ENCODE measurements around the gene P2RY4. TPM values are rescaled to one million over a fixed set of nuclear protein-coding genes. Genes with fewer than 3 reads are reported as not detected.

P2RY4 gene
- total RNA-seq, 1 donor from 2014 or later, result 1.3 TPM

- intact Hi-C loops (cut with DNase I), result no loop called here
- H3K4me1 ChIP-seq, result no peaks in the 10 kb centered on the region
- no peaks in the 10 kb centered on the region for H3K9me3 ChIP-seq
- H3K27me3 ChIP-seq, result no peaks in the 10 kb centered on the region
- no peaks in the 10 kb centered on the region for H3K36me3 ChIP-seq
- no peak overlapping the region for H3K27ac ChIP-seq
- DNase-seq (ENCODE audit: low spot score in 2 of 2), result no peak
- TF ChIP-seq CTCF (IDR thresholded peaks at IDR 0.05), result no peak
- no peak overlapping the region for H3K4me3 ChIP-seq
These were observed 18.5 kb downstream of the P2RY4 start for GRCh38 chrX:70241501-70241900.

GRCh38 chrX:70240751-70241150 is 19.3 kb downstream of the P2RY4 start:
- intact Hi-C loops (cut with DNase I), result no loop called here
- Histone ChIP-seq H3K4me1 (no peaks in the 10 kb centered on the region), H3K27ac (no peak overlapping the region), H3K4me3 (no peak overlapping the region), H3K9me3 (no peaks in the 10 kb centered on the region), H3K27me3 (no peaks in the 10 kb centered on the region), H3K36me3 (no peaks in the 10 kb centered on the region)
- TF ChIP-seq CTCF (IDR thresholded peaks at IDR 0.05), result no peak
- no peak for DNase-seq (ENCODE audit: low spot score in 2 of 2)

- intact Hi-C loops (cut with DNase I), result no loop called here
- H3K9me3 ChIP-seq, result no peaks in the 10 kb centered on the region
- no peak for TF ChIP-seq CTCF (IDR thresholded peaks at IDR 0.05)
- no peaks in the 10 kb centered on the region for H3K27me3 ChIP-seq
- DNase-seq (ENCODE audit: low spot score in 2 of 2), result no peak
- H3K4me1 ChIP-seq, result no peaks in the 10 kb centered on the region
- H3K27ac ChIP-seq, result no peak within 1 kb of the TSS
- no peak within 1 kb of the TSS for H3K4me3 ChIP-seq
- no peaks in the 10 kb centered on the region for H3K36me3 ChIP-seq
These were observed 25.6 kb downstream of the P2RY4 start, which contains the start of gene AWAT1 for GRCh38 chrX:70234355-70234754. Gene AWAT1 (plus strand): TSS chrX:70234655. CDS start chrX:70234696, 41 bp downstream.

- Histone ChIP-seq H3K27me3 (no peaks in the 10 kb centered on the region), H3K9me3 (no peaks in the 10 kb centered on the region), H3K36me3 (no peaks in the 10 kb centered on the region), H3K27ac (no peak overlapping the region), H3K4me1 (no peaks in the 10 kb centered on the region), H3K4me3 (no peak overlapping the region)
- no peak for TF ChIP-seq CTCF (IDR thresholded peaks at IDR 0.05)
- intact Hi-C loops (cut with DNase I), result no loop called here
- no peak for DNase-seq (ENCODE audit: low spot score in 2 of 2)
These were observed 28.3 kb downstream of the P2RY4 start for GRCh38 chrX:70231666-70232065.

- no peaks in the 10 kb centered on the region for H3K36me3 ChIP-seq
- H3K27me3 ChIP-seq, result no peaks in the 10 kb centered on the region
- no peak for DNase-seq (ENCODE audit: low spot score in 2 of 2)
- intact Hi-C loops (cut with DNase I), result no loop called here
- H3K27ac ChIP-seq, result no peak overlapping the region
- no peaks in the 10 kb centered on the region for H3K9me3 ChIP-seq
- H3K4me3 ChIP-seq, result no peak overlapping the region
- TF ChIP-seq CTCF (IDR thresholded peaks at IDR 0.05), result no peak
- H3K4me1 ChIP-seq, result no peaks in the 10 kb centered on the region
These were observed 33.3 kb downstream of the P2RY4 start for GRCh38 chrX:70226687-70227086.

GRCh38 chrX:70226048-70226447 is 34.0 kb downstream of the P2RY4 start:
- DNase-seq (ENCODE audit: low spot score in 2 of 2), result no peak
- intact Hi-C loops (cut with DNase I), result no loop called here
- no peak overlapping the region for H3K27ac ChIP-seq
- no peaks in the 10 kb centered on the region for H3K9me3 ChIP-seq
- no peak for TF ChIP-seq CTCF (IDR thresholded peaks at IDR 0.05)
- H3K36me3 ChIP-seq, result no peaks in the 10 kb centered on the region
- no peaks in the 10 kb centered on the region for H3K27me3 ChIP-seq
- H3K4me1 ChIP-seq, result no peaks in the 10 kb centered on the region
- no peak overlapping the region for H3K4me3 ChIP-seq
